GM12864 (cell line): ENCODE results near the gene UBAP1.

Source experiments
- DNase-seq: peaks from one replicate; pipeline ENCODE4 v3.0.0-alpha.2; 2011; ENCODE audit warnings: low read depth
- H3K4me3 ChIP-seq: 2 replicates; pipeline ENCODE4 v1.5.1; 2011; ENCODE audit warnings: mild to moderate bottlenecking, low read depth, low read length, control low read depth
- TF ChIP-seq, protein P1 (sequence below): IDR thresholded peaks from 2 replicates; pipeline ENCODE4 v1.5.1; 2011; ENCODE audit warnings: low read depth, mild to moderate bottlenecking, moderate library complexity, low read length, control low read depth, inconsistent platforms; ENCODE audit errors: missing control alignments

UBAP1 gene

DNA sequence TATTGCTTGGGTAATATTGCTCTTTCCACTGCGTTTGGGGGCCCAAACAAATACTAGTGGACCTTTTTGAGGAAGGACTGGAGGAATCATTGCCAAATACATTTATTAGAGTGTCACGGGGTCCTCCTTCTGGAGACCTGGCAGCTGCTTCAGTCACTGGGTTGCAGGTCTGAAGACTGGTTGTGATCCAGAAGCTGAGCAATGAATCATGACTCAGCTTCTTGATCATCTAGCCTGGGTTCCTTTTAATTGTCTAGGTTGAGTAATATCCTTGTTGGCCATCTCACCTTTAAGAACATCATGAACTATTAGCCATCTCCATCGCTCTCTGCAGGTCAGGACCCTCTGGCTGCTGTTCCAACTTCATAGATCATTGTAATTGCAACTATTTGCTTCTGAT, 15.4 kb upstream of the UBAP1 start:
- no peak overlapping the region for H3K4me3 ChIP-seq
- TF ChIP-seq, protein P1, sequence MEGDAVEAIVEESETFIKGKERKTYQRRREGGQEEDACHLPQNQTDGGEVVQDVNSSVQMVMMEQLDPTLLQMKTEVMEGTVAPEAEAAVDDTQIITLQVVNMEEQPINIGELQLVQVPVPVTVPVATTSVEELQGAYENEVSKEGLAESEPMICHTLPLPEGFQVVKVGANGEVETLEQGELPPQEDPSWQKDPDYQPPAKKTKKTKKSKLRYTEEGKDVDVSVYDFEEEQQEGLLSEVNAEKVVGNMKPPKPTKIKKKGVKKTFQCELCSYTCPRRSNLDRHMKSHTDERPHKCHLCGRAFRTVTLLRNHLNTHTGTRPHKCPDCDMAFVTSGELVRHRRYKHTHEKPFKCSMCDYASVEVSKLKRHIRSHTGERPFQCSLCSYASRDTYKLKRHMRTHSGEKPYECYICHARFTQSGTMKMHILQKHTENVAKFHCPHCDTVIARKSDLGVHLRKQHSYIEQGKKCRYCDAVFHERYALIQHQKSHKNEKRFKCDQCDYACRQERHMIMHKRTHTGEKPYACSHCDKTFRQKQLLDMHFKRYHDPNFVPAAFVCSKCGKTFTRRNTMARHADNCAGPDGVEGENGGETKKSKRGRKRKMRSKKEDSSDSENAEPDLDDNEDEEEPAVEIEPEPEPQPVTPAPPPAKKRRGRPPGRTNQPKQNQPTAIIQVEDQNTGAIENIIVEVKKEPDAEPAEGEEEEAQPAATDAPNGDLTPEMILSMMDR, result no peak
- DNase-seq, result no peak

DNA sequence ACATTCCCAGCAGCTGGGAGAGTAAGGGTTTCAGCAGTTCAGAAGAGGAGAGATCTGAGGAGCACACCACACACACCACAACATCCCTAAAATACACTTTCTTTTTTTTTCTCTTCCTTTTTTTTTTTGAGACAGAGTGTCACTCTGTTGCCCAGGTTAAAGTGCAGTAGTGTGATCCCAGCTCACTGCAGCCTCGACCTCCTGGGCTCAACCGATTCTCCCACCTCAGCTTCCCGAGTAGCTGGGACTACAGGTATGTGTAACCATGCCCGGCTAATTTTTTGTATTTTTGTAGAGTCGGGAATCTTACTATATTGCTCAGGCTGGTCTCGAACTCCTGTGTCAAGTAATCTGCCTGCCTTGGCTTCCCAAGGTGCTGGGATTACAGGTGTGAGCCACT, 9.7 kb upstream of the UBAP1 start:
- DNase-seq, result no peak
- TF ChIP-seq, protein P1, result no peak
- no peak overlapping the region for H3K4me3 ChIP-seq

DNA sequence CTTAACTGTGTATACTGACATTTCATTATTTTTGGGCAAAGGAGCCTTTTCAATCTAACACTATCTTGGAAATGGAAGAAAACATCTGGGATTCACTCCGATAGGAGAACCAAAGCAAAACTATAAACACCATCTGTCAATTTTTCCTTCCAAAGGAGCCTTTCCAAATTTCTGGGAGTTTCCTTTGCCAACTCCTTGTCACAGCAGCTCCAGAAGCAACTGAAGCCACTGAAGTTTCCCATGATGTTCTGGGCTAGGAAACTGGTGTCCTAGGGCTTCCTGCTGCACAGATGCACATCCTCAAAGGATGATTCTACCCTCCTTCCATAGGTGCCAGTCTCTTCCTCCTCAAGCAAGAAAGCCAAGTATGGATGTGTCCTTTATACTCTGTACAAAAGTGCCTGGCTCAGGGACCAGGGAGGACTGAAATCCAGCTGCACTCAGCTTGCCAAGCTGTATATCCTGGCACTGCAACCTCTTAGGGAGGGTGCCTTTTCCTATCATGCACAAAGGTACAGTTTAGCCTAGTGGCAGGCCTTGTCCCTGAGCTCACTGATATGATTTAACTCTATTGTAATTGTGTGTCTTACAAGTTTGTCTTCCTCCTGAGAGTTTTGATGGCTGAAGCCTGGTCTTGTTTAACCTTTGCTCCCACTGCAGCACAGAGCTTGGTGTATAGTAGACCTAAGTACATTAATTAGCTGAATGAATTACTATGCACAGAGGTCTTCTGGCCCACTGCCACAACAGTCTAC, 8.4 kb upstream of the UBAP1 start:
- no peak for DNase-seq
- no peak overlapping the region for H3K4me3 ChIP-seq
- TF ChIP-seq, protein P1, result no peak

DNA sequence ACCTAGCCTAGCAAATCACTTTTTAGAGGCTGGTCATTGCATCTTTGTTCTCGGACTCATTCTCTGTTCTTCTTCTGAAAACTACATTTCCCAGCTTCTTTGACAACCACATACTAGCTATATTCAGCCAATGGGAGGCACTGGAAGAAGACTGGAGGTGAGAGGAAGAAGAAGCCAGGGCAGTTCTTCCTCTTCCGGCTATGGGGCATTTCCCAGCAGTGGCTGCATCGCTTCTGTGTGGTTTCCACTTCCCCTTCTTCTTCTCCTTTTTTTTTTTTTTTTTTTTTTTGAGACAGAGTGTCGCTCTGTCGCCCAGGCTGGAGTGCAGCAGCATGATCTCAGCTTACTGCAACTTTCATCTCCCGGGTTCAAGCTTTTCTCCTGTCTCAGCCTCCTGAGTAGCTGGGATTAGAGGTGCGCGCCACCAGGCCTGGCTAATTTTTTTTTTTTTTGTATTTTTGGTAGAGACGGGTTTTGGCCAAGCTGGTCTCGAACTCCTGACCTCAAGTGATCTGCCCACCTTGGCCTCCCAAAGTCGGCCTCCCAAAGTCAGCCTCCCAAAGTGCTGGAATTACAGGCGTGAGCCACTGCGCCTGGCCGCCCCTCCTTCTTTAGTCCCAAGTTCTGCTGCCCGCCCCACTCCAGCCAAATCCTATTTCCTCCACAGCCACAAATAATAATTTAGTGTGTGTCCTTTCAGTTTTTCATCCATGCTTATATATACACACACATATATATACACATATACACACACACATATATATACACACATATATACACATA, 6.9 kb upstream of the UBAP1 start:
- peak; percentile 55 for DNase-seq
- no peak overlapping the region for H3K4me3 ChIP-seq
- TF ChIP-seq, protein P1, result no peak

DNA sequence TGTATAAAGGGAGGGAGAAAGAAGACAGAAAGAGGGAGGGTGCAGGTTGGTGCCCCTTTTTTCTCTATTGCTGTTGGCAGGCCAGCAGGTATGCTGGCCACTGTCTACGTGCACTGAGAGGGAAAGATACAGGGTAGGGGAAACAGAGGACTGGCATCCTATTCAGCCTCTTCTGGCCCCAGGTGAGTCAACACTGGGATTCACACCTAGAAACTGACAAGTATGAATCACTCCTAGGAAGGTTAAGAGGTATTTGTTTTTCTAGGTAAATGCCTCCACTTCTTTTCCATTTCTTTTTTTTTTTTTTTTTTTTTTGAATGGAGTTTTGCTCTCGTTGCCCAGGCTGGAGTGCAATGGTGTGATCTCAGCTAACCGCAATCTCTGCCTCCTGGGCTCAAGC, 2.8 kb upstream of the UBAP1 start:
- TF ChIP-seq, protein P1, result no peak
- DNase-seq, result no peak
- H3K4me3 ChIP-seq, result no peak overlapping the region

DNA sequence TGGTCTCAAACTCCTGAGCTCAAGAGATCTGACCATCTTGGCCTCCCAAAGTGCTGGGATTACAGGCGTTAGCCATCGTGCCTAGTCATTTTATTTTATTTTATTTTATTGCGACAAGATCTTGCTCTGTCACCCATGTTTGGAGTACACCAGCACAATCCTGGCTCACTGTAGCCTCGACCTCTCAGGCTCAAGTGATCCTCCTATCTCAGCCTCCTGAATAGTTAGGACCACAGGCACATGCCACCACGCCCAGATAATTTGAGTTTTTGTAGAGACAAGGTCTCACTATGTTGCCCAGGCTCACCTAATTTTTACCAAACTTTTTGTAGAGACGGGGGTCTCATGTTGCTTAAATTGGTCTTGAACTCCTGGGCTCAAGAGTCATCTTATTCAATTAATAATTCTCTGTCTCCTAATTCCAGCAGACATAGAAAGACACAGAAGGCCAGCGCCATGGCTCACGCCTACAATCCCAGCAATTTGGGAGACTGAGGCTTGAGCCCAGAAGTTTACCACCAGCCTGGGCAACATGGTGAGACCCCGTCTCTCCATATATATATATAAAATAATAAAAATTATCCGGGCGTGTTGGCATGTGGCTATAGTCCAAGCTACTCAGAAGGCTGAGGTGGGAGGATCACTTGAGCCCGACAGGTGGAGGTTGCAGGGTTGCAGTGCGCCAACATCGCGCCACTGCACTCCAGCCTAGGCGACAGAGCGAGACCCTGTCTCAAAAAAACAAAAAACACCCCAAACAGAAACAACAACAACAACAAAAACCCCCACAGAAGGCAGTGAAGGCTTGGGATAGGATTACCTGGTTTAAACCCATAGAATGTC, 1.0 kb upstream of the UBAP1 start:
- TF ChIP-seq, protein P1, result no peak
- DNase-seq, result no peak
- peak overlapping the region; percentile 79 for H3K4me3 ChIP-seq
